Measurements from ENCODE around the gene CIITA.
A peak's percentile ranks its signal among the peaks of the same experiment; 100 is the strongest.

Gene CIITA

DNA sequence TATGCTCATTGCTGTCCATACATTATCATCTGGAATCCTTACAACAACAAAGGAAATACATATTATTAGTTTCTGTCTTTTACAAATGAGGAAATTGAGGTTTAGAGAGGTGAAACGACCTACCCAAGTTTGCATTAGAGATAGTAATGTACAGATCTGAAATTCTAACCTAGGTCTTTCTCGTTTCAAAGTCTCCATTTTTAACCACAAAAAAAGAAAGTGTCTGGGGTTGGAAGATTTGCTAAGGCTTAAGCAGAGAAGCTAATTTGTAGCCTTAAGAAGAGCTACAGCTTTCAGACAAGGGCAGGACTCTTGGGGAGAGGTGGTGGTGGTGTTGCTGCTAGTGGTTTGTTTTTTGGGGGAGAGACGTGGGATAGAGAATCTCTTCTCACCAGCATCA, 19.2 kb downstream of the CIITA start:
- H3K27me3 ChIP-seq (replicated peaks; ENCODE audit: control insufficient read depth, insufficient read depth, low read length, poor library complexity, severe bottlenecking): no peaks in the 10 kb centered on the region
- no peak overlapping the region for H3K4me3 ChIP-seq (ENCODE audit: insufficient read depth, low read depth, low read length, poor library complexity, severe bottlenecking)
- no peaks in the 10 kb centered on the region for H3K36me3 ChIP-seq (ENCODE audit: control insufficient read depth, insufficient read depth, low read length)
- no peaks in the 10 kb centered on the region for H3K4me1 ChIP-seq (ENCODE audit: control insufficient read depth, insufficient read depth, low read length, poor library complexity, severe bottlenecking)
- no peaks in the 10 kb centered on the region for H3K9me3 ChIP-seq (ENCODE audit: control insufficient read depth, low read length)
- no peak overlapping the region for H3K27ac ChIP-seq (ENCODE audit: insufficient read depth, low read length, poor library complexity, severe bottlenecking)
- no peak for DNase-seq

DNA sequence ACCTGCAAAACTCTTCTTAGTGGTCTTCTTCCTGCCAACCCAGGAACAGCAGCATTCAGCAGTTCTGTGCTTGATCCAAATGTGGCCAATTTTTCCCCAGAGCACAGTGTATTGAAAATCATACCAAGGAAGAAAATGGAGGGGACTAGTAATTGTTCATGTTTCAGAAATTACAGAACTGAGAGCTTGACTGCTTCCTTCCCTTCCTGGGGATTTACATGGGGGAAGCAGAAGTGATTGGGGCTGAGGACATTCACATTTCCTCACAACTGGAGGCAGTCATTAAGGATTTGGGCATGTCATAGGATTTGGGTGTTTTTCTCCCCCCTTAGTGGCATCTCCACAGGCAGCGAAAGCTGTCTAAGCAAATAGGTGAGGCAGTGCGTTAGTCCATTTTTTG, 19.7 kb downstream of the CIITA start:
- Histone ChIP-seq H3K9me3 (ENCODE audit: control insufficient read depth, low read length) (no peaks in the 10 kb centered on the region), H3K27ac (ENCODE audit: insufficient read depth, low read length, poor library complexity, severe bottlenecking) (no peak overlapping the region), H3K4me3 (ENCODE audit: insufficient read depth, low read depth, low read length, poor library complexity, severe bottlenecking) (no peak overlapping the region), H3K27me3 (replicated peaks; ENCODE audit: control insufficient read depth, insufficient read depth, low read length, poor library complexity, severe bottlenecking) (no peaks in the 10 kb centered on the region), H3K36me3 (ENCODE audit: control insufficient read depth, insufficient read depth, low read length) (no peaks in the 10 kb centered on the region), H3K4me1 (ENCODE audit: control insufficient read depth, insufficient read depth, low read length, poor library complexity, severe bottlenecking) (no peaks in the 10 kb centered on the region)
- DNase-seq: no peak

DNA sequence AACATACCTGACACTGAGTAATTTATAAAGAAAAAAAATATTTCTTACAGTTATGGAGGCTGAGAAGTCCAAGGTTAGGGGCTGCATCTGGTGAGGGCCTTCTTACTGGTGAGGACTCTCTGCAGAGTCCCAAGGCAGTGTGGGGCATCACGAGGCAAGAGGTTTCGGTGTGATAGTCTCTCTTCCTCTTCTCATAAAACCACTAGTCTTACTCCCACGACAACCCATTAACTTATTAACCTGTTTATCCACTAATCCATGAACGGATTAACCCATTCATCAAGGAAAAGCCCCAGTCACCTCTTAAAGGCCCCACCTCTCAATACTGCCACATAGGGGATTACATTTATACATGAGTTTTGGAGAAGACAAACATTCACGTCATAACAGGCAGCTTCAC, 20.1 kb downstream of the CIITA start:
- Histone ChIP-seq H3K9me3 (ENCODE audit: control insufficient read depth, low read length) (no peaks in the 10 kb centered on the region), H3K4me1 (ENCODE audit: control insufficient read depth, insufficient read depth, low read length, poor library complexity, severe bottlenecking) (no peaks in the 10 kb centered on the region), H3K4me3 (ENCODE audit: insufficient read depth, low read depth, low read length, poor library complexity, severe bottlenecking) (no peak overlapping the region), H3K27me3 (replicated peaks; ENCODE audit: control insufficient read depth, insufficient read depth, low read length, poor library complexity, severe bottlenecking) (no peaks in the 10 kb centered on the region), H3K27ac (ENCODE audit: insufficient read depth, low read length, poor library complexity, severe bottlenecking) (no peak overlapping the region), H3K36me3 (ENCODE audit: control insufficient read depth, insufficient read depth, low read length) (no peaks in the 10 kb centered on the region)
- no peak for DNase-seq

DNA sequence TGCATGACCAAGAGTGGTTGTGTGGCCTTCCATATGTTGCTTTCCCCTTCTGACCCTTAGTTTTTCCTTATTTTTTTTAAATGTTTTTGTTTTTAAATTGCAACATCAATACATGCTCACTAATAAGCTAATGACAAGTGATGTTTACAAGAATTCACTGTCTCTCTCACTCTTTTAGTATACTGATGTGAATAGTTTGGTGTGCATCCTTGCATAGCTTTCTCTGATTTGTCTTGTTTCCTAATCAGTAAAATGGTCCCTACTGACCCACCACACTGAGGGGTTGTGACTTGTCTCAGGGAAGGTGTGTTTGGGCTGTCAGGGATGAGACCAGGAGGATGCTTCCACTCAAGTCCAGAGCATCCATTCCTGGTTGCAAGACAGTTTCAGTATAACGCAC, 26.0 kb downstream of the CIITA start:
- H3K36me3 ChIP-seq (ENCODE audit: control insufficient read depth, insufficient read depth, low read length): no peaks in the 10 kb centered on the region
- no peak for DNase-seq
- H3K4me1 ChIP-seq (ENCODE audit: control insufficient read depth, insufficient read depth, low read length, poor library complexity, severe bottlenecking): no peaks in the 10 kb centered on the region
- no peak overlapping the region for H3K4me3 ChIP-seq (ENCODE audit: insufficient read depth, low read depth, low read length, poor library complexity, severe bottlenecking)
- H3K27ac ChIP-seq (ENCODE audit: insufficient read depth, low read length, poor library complexity, severe bottlenecking): no peak overlapping the region
- no peaks in the 10 kb centered on the region for H3K9me3 ChIP-seq (ENCODE audit: control insufficient read depth, low read length)
- H3K27me3 ChIP-seq (replicated peaks; ENCODE audit: control insufficient read depth, insufficient read depth, low read length, poor library complexity, severe bottlenecking): no peaks in the 10 kb centered on the region

DNA sequence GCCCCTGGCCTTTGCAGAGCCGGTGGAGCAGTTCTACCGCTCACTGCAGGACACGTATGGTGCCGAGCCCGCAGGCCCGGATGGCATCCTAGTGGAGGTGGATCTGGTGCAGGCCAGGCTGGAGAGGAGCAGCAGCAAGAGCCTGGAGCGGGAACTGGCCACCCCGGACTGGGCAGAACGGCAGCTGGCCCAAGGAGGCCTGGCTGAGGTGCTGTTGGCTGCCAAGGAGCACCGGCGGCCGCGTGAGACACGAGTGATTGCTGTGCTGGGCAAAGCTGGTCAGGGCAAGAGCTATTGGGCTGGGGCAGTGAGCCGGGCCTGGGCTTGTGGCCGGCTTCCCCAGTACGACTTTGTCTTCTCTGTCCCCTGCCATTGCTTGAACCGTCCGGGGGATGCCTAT, 29.5 kb downstream of the CIITA start:
- H3K9me3 ChIP-seq (ENCODE audit: control insufficient read depth, low read length): no peaks in the 10 kb centered on the region
- DNase-seq: no peak
- H3K4me3 ChIP-seq (ENCODE audit: insufficient read depth, low read depth, low read length, poor library complexity, severe bottlenecking): no peak overlapping the region
- H3K27ac ChIP-seq (ENCODE audit: insufficient read depth, low read length, poor library complexity, severe bottlenecking): no peak overlapping the region
- no peaks in the 10 kb centered on the region for H3K27me3 ChIP-seq (replicated peaks; ENCODE audit: control insufficient read depth, insufficient read depth, low read length, poor library complexity, severe bottlenecking)
- no peaks in the 10 kb centered on the region for H3K4me1 ChIP-seq (ENCODE audit: control insufficient read depth, insufficient read depth, low read length, poor library complexity, severe bottlenecking)
- no peaks in the 10 kb centered on the region for H3K36me3 ChIP-seq (ENCODE audit: control insufficient read depth, insufficient read depth, low read length)

DNA sequence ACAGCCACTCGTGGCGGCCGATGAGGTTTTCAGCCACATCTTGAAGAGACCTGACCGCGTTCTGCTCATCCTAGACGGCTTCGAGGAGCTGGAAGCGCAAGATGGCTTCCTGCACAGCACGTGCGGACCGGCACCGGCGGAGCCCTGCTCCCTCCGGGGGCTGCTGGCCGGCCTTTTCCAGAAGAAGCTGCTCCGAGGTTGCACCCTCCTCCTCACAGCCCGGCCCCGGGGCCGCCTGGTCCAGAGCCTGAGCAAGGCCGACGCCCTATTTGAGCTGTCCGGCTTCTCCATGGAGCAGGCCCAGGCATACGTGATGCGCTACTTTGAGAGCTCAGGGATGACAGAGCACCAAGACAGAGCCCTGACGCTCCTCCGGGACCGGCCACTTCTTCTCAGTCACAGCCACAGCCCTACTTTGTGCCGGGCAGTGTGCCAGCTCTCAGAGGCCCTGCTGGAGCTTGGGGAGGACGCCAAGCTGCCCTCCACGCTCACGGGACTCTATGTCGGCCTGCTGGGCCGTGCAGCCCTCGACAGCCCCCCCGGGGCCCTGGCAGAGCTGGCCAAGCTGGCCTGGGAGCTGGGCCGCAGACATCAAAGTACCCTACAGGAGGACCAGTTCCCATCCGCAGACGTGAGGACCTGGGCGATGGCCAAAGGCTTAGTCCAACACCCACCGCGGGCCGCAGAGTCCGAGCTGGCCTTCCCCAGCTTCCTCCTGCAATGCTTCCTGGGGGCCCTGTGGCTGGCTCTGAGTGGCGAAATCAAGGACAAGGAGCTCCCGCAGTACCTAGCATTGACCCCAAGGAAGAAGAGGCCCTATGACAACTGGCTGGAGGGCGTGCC, 30.1 kb downstream of the CIITA start:
- no peak overlapping the region for H3K27ac ChIP-seq (ENCODE audit: insufficient read depth, low read length, poor library complexity, severe bottlenecking)
- H3K9me3 ChIP-seq (ENCODE audit: control insufficient read depth, low read length): no peaks in the 10 kb centered on the region
- no peak overlapping the region for H3K4me3 ChIP-seq (ENCODE audit: insufficient read depth, low read depth, low read length, poor library complexity, severe bottlenecking)
- no peaks in the 10 kb centered on the region for H3K27me3 ChIP-seq (replicated peaks; ENCODE audit: control insufficient read depth, insufficient read depth, low read length, poor library complexity, severe bottlenecking)
- no peaks in the 10 kb centered on the region for H3K4me1 ChIP-seq (ENCODE audit: control insufficient read depth, insufficient read depth, low read length, poor library complexity, severe bottlenecking)
- no peak for DNase-seq
- no peaks in the 10 kb centered on the region for H3K36me3 ChIP-seq (ENCODE audit: control insufficient read depth, insufficient read depth, low read length)

DNA sequence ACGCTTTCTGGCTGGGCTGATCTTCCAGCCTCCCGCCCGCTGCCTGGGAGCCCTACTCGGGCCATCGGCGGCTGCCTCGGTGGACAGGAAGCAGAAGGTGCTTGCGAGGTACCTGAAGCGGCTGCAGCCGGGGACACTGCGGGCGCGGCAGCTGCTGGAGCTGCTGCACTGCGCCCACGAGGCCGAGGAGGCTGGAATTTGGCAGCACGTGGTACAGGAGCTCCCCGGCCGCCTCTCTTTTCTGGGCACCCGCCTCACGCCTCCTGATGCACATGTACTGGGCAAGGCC, 30.7 kb downstream of the CIITA start:
- H3K36me3 ChIP-seq (ENCODE audit: control insufficient read depth, insufficient read depth, low read length): no peaks in the 10 kb centered on the region
- H3K27ac ChIP-seq (ENCODE audit: insufficient read depth, low read length, poor library complexity, severe bottlenecking): no peak overlapping the region

DNA sequence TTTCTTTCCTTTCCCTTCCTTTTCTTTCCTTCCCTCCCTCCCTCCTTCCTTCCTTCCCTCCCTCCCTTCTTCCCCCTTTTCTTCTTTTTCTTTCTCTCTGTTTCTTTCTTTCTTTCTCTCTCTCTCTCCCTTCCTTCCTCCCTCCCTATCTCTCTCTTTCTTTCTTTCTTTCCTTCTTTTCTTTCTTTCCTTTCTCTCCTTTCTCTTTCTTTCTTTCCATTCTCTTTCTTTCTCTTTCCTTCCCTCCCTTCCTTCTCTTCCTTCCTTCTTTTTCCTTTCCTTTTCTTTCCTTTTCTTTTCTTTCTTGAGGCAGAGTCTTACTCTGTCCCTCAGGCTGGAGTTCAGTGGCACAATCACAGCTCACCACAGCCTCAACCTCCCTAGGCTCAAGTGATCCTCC, 34.3 kb downstream of the CIITA start:
- Histone ChIP-seq H3K27me3 (replicated peaks; ENCODE audit: control insufficient read depth, insufficient read depth, low read length, poor library complexity, severe bottlenecking) (no peaks in the 10 kb centered on the region), H3K27ac (ENCODE audit: insufficient read depth, low read length, poor library complexity, severe bottlenecking) (no peak overlapping the region), H3K4me3 (ENCODE audit: insufficient read depth, low read depth, low read length, poor library complexity, severe bottlenecking) (no peak overlapping the region), H3K9me3 (ENCODE audit: control insufficient read depth, low read length) (no peaks in the 10 kb centered on the region), H3K4me1 (ENCODE audit: control insufficient read depth, insufficient read depth, low read length, poor library complexity, severe bottlenecking) (no peaks in the 10 kb centered on the region), H3K36me3 (ENCODE audit: control insufficient read depth, insufficient read depth, low read length) (no peaks in the 10 kb centered on the region)
- DNase-seq: no peak

More for the DNA sequence above, 30.7 kb downstream of the CIITA start:
- Histone ChIP-seq H3K9me3 (ENCODE audit: control insufficient read depth, low read length) (no peaks in the 10 kb centered on the region), H3K4me3 (ENCODE audit: insufficient read depth, low read depth, low read length, poor library complexity, severe bottlenecking) (no peak overlapping the region), H3K27me3 (replicated peaks; ENCODE audit: control insufficient read depth, insufficient read depth, low read length, poor library complexity, severe bottlenecking) (no peaks in the 10 kb centered on the region), H3K4me1 (ENCODE audit: control insufficient read depth, insufficient read depth, low read length, poor library complexity, severe bottlenecking) (no peaks in the 10 kb centered on the region)
- no peak for DNase-seq

DNA sequence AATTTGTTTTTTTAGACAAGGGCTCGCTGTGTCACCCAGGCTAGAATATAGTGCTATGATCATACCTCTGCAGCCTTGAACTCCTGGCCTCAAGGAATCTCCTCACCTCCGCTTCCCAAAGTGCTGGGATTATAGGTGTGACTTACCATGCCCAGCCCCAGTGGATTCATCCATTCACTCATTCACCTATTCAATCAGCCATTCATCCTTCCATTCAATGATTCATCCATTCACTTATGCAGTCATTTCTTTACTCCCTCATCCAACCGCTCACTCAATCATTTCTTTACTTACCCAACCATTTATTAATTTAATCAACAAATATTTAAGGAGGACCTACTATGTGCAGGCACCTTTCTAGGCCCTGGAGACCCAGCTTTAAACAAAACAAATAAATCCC, 39.5 kb downstream of the CIITA start:
- no peaks in the 10 kb centered on the region for H3K36me3 ChIP-seq (ENCODE audit: control insufficient read depth, insufficient read depth, low read length)
- H3K4me1 ChIP-seq (ENCODE audit: control insufficient read depth, insufficient read depth, low read length, poor library complexity, severe bottlenecking): peaks cover 3% of the 10 kb centered on the region
- no peaks in the 10 kb centered on the region for H3K9me3 ChIP-seq (ENCODE audit: control insufficient read depth, low read length)
- no peak for DNase-seq
- H3K4me3 ChIP-seq (ENCODE audit: insufficient read depth, low read depth, low read length, poor library complexity, severe bottlenecking): no peak overlapping the region
- no peaks in the 10 kb centered on the region for H3K27me3 ChIP-seq (replicated peaks; ENCODE audit: control insufficient read depth, insufficient read depth, low read length, poor library complexity, severe bottlenecking)
- no peak overlapping the region for H3K27ac ChIP-seq (ENCODE audit: insufficient read depth, low read length, poor library complexity, severe bottlenecking)

DNA sequence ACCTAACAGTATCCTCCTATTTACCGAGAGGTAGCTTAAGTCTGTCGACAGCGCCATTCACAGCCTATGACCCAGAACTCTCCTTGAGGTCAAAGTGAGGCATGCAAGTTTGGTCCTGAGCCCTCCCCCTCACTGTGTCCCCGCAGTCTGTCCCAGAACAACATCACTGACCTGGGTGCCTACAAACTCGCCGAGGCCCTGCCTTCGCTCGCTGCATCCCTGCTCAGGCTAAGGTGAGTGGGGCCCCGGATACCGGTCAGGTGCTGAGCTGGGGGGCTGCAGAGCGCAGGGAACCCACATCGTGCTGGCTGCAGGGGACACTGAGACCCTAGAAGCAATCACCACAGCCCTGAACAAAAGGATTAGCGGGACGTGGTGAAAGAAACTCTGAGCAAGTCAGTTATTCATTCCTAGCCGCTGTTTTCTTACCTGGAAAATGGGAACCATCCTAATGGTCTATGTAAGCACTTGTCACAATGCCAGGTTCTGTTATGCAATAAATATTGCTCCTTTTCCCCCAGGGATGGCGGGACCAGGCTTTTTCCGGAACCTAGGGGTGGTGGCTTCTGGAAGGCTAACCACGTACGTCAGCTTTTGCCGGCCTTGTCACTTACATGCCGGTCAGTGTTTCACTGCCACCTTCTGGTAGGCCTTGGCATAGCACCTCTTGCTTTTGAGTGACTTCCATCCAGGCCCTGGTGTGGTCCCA, 41.4 kb downstream of the CIITA start:
- Histone ChIP-seq H3K4me1 (ENCODE audit: control insufficient read depth, insufficient read depth, low read length, poor library complexity, severe bottlenecking) (peaks cover 3% of the 10 kb centered on the region), H3K27ac (ENCODE audit: insufficient read depth, low read length, poor library complexity, severe bottlenecking) (no peak overlapping the region), H3K9me3 (ENCODE audit: control insufficient read depth, low read length) (no peaks in the 10 kb centered on the region), H3K36me3 (ENCODE audit: control insufficient read depth, insufficient read depth, low read length) (no peaks in the 10 kb centered on the region), H3K4me3 (ENCODE audit: insufficient read depth, low read depth, low read length, poor library complexity, severe bottlenecking) (no peak overlapping the region), H3K27me3 (replicated peaks; ENCODE audit: control insufficient read depth, insufficient read depth, low read length, poor library complexity, severe bottlenecking) (no peaks in the 10 kb centered on the region)
- DNase-seq: peak; percentile 39 to 63 (median 45)
